Fibroblast of peridontal ligament (primary cell): ENCODE measurements around the gene CMIP.
"Not testable (repeated sequence)": the region's sequence is repeated elsewhere in the genome, so short reads cannot be mapped to it uniquely, and the experiment has no call there.

Source experiments
- DNase-seq: peaks from one replicate; pipeline ENCODE4 v3.0.0-alpha.2; 2010; ENCODE audit errors: extremely low read depth

Gene CMIP

GRCh38 chr16:81681311-81681710, 236.7 kb downstream of the CMIP start:
- no peak for DNase-seq

GRCh38 chr16:81684242-81684837, 239.7 kb downstream of the CMIP start:
- no peak for DNase-seq

DNA sequence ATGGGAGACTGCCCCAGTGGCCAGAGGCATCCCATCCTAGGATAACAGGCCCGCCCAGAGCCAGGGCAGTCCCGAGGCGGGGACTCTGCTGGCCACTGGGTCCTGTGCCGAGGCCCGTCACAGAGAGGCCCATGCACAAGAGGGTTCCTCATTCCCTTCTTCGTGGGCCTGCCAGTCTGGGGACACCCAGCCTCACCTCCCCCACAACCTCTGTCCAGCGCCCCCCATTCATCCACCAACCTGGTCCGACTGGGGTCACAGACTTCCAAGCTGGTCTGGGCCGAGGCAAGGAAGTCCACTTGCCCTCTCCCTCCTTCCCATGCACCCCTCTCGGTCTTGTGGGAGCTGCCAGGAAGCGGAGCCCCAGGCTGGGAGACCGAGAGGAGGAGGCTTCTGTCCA, 240.3 kb downstream of the CMIP start:
- no peak for DNase-seq

DNA sequence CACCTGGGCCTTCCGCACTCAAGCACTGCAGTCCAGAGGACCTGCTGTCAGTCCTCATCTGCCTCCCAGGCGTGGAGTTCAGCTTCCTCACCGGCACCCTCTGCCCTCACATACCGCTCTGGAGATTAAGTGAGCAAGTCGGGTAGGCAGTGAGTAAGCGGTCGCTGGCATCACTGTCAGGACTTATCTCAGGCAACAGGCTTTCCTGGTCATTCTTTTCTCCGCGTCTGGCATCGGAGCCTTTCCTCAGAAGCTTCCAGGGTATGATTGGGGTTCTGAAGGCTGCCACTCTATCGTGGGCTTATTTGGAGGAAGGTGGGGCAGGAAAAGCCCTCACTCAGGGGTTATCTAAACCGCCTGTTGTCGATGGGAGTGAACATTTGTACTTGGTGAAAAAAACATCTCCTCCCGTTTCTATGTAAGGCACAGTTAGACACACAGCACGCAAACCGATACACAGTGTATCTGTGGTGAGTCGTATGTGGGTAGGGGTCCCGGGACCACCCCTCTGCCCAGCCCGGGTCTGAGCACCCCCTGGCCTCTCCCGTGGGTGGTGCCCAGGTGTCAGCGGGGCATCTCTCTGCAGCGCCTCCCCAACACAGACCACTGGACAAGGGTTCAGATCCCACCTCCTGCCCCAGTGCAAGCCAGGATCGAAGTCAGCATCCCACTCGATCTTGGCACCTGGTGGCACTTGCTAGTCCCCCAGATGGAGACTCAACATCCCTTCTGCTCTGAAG, 242.0 kb downstream of the CMIP start:
- DNase-seq: no peak

DNA sequence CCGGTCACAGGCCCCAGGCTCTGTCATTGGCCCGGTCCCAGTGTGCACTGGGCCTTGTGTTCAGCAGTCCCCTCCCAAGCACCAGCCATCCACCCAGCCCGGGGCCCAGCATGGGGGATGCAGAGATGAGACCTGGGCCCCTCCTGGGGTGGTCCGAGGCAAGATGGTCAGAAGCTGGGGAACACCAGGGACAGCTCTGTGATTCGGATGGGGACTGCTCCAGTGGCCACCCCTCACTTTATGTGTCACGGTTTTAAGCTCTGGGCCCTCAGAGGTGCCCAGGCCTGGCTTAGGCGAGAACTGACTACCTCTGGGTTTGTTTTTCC, 242.5 kb downstream of the CMIP start:
- DNase-seq: no peak

GRCh38 chr16:81688182-81688581, 243.6 kb downstream of the CMIP start:
- DNase-seq: no peak

GRCh38 chr16:81688839-81689238, 244.2 kb downstream of the CMIP start:
- DNase-seq: not testable (repeated sequence)

- DNase-seq: no peak
Observed at GRCh38 chr16:81692021-81692420, 247.4 kb downstream of the CMIP start.

DNA sequence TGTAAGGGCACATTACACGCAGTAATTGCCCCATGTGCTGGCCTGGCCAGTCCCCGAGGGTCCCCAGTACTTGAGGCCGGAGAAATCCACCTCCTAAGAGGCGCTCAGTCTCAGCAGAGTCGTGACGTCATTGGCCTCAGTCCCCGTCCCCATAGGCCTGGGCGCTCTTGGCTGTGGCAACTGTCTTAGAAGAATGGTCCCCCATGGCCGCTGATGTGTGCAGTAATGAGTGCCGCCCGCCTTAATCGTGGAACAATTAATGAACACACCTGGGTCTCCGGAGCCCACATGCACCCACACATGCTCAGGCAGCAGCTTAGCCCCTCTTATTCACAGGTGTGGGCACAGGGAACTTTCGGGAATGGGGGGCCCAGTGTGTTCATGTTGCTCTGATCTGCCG, 248.0 kb downstream of the CMIP start:
- no peak for DNase-seq

GRCh38 chr16:81693041-81693743, 248.6 kb downstream of the CMIP start:
- DNase-seq: peak; percentile 52

GRCh38 chr16:81693744-81694303, 249.2 kb downstream of the CMIP start:
- no peak for DNase-seq

- no peak for DNase-seq
Observed at GRCh38 chr16:81694494-81695280, 250.1 kb downstream of the CMIP start.

GRCh38 chr16:81695321-81696165, 250.9 kb downstream of the CMIP start:
- no peak for DNase-seq

DNA sequence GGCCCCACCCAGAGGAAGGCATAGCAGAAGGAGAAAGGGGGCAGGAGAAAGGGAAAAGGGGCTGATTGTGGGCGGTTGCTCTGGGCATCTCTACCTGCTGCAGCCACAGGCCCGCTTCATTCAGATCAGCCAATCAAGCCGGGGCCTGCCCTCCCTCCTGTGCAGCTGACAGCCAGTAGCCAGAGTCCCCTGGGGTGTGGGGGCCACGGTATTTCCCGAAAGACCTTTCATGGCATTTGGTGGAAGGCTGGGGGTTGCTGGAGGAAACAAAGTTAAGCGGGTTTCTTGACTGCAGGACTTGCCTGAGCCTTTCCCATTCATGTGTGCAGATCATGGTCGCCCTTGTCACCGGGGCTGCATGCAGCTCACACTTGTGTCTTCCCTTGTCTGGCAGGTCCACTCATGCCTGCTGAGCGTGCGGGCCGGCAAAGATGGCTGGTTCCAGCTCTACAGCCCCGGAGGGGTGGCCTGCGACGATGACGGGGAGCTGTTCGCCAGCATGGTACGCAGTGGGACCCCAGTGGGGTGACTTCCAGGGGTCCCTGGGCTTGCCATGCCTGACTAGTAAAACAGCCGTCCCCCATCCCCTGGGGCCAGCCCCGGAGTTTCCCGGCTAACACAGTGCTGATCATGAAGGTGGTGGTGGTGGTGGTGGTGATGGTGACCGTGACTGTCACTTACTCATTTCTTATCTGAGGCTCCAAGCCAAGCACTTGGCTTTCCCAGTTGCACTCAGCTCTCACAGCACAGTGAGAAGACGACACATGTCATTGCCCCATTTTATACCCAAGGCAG, 251.8 kb downstream of the CMIP start:
- no peak for DNase-seq

DNA sequence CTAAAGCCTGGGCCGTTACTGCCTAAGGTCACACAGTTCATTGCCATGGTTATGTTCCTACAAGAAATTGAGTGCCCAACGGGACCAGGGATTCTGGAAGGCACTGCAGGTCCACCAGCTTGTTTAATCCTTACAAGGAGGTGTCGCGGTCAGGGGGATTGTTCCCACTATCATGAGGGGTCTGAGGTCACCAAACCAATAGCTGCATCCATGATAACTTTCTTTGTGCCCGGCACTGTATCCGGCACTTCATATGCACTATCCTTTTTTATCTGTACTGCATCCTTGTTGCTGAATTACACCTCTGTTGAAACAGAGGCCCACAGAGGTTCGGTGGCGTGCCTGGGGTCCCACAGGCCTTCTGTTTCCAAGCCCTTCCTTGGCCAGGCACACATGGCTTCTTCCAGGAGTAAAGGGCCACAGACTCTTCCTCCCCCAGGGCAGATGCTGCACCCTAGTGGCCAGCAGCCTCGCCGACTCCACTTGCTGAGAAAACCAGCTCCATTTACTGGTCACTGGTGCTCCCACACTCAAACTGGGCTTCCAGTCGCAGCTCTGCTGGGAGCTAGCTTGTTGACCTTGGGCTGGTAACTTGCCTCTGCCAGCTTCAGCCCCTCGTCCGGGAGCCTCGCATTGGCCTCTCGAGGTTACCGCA, 252.5 kb downstream of the CMIP start:
- DNase-seq: peak; percentile 48

DNA sequence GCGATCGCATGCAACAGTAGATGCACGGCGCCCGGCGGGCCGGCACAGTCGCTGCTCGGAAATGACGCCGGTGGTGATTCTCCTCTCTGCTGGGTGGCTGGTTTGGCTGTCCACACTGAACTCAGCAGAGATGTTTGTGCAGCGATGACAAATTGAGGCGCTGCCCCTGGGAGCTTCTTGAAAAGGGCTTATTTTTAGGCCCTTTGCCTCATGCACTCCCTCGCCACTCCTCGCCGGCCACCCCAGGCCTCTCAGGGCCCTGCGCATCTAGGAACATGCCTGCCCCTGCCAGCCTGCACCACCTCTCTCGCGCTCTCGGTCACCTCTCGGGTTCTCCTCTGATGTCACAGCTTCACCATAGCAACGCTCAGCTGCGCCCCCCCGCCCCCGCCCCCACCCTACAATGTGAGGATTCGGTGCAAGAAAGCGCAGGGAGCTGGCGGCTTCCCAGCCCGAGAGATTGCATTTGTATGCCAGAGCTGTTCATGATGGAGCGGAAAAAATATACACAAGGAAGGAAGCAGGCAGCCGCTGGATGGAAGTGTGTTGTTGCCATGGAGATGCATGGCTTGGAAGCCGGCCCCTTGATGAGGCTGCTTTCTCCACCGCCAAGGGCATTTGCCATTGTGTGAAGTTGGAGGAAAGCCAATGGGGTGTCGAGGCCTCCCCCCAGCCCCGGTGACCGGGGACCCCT, 253.2 kb downstream of the CMIP start:
- DNase-seq: no peak

DNA sequence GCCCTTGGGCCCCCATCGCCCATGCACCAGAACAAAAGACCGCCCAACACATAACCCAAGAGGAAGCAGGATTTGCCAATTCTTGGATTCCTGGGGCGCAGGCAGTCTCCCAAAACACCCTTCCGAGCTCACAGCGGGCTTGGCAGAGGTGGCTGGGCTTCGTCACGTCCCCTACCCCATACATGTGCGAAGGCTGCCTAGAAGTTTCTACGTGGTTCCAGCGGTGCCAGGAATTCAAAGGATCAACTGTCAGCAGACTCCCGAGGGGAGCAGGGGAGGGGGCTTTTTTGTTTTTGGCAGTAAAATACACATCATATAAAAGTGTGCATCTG, 253.7 kb downstream of the CMIP start:
- DNase-seq: no peak

DNA sequence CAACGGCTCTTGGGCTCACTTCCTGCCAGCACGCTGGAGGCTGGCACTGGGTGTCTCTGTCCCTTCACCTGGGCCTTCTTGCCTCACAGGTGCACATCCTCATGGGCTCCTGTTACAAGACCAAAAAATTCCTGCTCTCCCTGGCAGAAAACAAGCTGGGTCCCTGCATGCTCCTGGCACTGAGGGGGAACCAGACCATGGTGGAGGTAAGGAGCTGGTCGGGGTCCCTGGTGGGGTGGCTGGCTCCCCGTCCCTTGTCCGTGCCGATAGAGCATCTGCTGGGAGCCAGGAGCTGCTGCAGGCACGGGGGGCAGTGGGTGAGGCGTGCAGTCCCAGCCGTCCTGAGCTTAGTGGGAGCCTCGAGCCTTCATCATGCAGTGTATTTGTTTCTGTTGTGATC, 255.0 kb downstream of the CMIP start:
- DNase-seq: no peak

DNA sequence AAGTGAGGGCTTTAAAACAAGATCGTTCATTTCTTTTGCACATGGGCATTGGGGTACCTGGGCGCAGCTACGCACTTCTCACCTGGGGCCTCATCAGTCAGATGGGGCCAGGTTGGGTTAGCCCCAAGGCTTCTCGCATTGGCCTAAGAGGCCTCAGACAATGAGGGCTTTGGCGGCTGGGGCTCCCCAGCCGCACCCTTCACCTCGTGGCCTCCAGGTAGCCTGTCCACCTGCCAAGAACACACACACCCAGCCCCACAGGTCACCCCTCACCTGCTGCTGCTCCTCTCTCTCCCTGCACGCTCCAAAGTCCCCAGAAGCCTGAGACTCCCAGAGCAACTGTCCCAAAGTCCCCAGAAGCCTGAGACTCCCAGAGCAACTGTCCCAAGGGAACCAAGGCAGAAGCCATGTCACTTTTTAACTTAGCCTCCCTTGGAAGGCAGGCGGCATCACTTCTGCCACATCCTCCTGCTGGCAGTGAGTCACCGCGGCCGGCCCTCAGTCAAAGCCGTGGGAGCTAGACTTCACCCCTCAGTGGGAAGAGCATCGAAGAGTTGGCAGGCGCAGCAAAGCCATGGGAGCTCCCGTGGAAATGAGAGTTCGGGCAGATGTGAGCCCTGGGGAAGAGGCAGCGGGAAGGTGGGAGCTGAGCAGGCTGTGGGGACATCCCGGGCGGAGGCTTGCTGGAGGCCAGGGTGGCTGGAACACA, 255.6 kb downstream of the CMIP start:
- DNase-seq: no peak
